GM19025 (cell line): ENCODE measurements around the gene PLP2.

Experiments
- ATAC-seq: cut with Tn5 transposase; IDR thresholded peaks from one replicate; pipeline ENCODE4 v1.9.1; 2021; ENCODE audit warnings: mild to moderate bottlenecking, low read depth, moderate library complexity; ENCODE audit not compliant: unreplicated experiment

The PLP2 gene

DNA sequence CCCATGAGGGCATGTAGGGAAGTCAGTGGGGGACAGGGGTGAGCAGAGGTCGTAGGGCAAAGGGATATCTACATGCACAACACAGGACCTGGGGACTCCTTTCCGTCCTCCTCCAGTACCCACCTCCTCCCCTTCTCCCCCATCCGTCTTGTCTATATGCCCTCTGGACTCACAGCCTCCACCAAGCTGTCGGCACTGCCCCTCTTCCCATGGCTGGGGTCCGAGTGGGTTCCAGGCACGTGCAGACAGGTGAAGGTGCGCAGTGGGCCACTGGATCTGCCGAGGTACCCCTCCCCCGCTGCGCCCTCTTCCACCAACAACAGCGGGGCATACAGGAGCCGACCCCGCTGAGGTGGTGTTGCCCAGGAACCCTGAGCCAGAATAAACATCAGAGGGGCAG, 33.7 kb downstream of the PLP2 start:
- ATAC-seq: no peak

DNA sequence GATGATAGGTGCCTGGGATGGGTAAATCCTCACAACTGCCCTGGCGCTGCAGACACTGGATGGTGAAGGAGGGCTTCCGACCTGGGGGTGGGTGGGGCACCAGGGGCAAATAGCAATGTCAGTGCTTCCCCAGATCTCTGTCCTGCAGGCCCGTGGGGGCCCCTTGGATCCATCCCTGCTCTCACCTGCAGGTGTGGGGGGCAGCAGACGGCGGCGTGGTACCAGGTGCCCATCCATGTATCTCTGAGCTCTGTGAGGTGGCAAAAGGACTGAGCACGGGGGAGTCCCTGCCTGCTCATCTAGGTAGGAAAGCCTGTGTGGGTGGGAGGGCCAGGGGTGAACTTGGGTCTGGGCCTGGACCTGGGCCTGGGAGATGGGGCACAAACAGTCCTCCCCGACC, 34.8 kb downstream of the PLP2 start:
- no peak for ATAC-seq

DNA sequence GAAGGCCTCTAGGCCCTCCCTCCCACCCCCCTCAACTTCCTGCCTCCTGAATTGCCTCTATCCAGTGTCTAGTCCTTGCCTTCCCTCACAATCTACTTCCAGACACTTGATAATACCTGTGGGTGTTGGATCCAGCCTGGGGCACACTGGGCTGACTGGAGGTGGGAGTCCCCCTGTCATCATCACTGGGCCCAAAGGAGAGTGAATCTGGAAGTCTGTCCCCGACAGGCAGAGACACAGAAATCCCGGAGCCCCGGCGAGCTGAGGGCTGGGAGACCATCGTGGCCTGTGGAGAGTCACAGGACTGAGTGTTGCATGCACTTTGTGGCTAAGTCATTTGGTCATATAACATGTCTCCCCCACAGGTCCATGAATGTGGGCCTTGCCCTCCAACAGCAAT, 36.7 kb downstream of the PLP2 start:
- ATAC-seq: no peak

DNA sequence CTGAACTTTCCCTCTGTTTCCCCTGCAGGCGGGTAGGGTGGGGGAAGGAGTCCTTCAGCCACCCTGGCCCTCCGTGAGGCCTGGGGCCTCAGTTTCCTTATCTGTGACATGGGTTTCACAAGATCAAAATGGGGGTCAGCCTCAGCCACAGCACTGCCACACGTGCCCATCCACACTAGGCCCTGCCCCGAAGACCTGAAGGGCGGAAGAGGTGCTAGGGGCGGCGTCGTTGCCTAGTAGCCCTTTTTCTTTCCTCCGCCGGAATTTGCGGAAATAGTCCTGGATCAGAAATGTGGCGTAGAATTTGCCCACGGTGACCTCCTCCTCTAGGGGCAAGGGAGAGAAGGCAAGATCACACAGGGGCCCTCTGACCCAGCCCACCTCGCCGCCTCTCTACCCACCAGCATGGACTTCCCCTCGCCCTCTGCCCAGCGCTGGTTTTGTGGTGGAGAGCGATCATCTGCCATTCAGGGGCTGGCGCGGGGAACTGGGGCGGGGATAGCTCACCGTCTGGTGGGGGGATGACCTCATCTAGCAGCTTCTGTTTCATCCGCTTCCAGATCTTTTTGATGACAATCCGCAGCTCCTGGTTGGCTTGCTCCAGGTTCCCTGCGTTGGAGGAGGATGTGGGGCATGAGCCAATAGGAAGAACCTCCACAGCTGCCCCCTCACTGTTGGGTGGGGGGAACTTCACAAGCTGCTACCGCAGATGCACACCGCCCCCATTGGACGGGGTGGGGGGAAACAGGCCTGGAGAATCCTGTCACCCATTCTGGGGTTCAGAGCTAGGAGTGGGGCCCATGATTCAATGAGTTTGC, 37.9 kb downstream of the PLP2 start:
- ATAC-seq: no peak

DNA sequence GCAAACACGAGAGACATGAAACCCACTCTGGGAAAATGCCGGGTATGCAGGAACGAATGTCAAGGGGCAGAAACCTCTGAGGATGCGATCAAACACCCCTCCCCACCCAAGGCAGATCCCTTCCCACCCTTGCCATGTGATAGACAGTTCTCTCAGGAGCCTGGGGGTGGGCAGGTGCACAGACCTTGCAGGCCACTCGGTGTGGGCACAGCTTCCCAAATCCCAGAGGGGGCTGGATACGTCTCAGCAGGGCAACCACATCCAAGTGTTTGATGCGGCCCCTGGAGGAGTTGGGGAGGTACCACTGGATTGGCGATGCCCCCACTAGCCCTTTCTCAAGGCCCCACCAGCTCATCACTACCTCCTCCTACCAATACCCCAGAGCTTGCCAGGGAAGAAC, 38.7 kb downstream of the PLP2 start:
- ATAC-seq: no peak

DNA sequence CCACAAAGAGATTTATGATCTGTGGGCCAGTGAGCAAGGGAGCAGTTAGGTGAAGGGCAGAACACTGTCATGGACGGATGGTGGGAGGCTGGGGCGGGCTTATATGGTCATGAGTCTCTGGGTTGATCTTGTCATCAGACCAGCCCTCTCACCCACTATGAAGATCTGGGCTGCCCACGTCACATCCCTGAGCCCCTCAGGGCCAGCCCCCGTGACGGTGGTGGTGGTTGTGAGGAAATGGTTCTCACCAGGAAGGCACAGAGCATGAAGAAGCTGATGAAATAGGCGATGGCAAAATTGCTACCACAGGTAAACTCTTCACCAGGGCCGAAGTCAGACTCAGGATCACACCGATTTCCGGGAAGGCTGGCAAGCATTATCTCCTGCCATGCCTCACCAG, 39.4 kb downstream of the PLP2 start:
- ATAC-seq: no peak

DNA sequence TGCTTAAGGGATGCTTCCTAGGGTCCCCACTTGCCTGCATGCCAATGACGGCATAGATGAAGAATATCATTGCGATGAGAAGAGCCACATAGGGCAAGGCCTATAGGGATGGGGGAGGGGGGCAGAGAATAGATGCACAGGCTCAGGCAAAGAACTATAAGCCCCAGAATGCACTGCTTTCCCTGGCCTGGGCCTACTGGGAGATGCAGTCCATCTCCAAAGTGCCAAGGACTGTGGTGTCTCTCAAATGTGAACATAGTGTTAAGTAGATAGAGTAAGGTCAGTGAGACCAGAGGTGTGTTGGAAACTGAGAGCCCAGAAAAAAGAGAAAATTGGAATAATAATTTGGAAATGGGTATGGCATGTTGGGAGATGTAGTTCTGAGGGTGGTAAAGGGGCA, 40.5 kb downstream of the PLP2 start:
- no peak for ATAC-seq

DNA sequence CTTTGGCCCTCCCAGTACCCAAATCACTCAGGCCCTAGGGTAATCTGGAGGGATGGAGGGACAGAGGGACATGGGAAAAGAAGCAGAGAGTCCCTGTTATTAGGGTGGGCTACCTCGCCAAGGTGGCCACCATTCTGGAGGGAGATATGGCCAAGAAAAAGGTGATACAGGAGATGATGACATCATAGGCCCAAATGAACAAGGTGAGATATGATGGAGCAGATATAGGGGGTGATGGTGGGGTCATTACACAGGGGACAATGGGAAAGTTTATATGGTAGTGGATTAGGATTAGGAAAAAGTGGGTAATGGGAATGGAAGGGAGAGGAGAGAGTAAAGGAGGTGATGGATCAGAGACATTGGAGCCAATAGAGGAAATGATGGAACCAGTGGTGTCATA, 41.2 kb downstream of the PLP2 start:
- no peak for ATAC-seq

DNA sequence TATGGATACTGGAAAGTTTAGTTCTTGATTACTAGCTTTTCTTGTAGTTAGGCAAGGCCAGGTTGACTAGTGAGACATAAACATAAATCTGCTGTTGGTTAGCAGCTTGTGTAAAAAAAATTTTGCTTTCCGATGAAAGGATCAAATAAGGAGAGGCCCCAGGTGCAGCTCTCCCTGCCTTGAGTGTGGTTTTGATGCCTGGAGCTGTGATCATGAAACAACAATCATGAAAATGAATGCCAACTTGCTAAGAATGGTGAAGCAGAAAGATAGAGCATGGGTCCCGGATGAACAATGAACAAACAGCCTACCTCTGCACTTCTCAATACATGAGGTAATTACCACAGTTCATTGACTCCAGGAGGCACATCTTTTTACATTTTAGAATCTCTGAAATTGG, 42.7 kb downstream of the PLP2 start:
- no peak for ATAC-seq

DNA sequence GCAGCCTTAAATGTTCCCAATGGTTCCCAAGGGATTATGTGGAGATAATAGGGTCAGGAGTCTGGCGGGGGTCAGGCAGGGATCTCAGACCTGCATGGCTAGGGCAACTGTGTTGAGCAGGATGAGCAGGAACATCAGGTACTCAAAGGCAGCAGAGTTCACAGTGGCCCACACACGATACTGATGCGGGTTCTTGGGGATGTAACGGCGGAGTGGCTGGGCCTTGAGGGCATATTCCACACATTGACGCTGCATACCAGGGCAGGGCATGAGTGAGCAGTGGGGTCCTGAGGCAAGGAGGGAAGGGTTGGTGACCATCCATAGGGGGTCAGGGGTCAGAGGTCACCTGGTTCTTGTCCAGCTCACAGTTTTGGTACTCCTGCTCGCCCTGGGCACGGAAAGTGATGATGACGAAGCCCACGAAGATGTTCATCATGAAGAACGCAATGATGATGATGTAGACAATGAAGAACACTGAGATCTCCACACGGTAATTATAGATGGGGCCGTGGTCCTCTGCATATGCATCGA, 43.4 kb downstream of the PLP2 start:
- no peak for ATAC-seq

DNA sequence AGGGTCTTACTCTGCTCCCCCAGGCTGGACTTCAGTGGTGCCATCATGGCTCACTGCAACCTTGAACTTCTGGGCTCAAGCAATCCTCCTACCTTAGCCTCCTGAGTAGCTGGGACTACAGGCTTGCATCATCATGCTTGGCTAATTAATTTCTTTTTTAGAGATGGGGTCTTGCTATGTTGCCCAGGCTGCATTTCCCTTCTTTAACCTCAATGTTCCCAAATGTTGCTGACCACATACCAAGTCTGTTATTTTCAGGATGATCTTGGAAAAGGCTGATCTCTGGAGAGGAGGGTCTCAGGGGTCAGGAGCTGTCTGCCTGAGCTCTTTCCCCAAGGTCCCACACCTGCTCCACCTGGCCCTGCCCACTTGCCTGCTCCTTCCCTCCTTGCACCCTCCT, 48.4 kb downstream of the PLP2 start:
- no peak for ATAC-seq

DNA sequence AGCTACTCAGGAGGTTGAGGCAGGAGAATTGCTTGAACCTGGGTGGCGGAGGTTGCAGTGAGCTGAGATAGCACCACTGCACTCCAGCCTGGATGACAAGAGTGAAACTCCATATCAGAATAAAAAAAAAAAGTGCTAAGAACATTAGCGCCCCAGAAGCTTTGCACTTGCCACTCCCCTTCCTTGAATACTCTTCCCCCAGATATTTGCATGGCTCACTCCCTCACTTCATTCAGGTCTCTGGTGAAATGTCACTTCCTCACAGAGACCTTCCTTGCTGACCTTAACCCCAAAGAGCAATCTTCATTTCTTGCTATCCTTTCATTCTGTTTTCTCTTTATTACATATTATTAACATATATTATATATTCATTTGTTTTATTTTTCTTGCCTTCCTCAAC, 50.2 kb downstream of the PLP2 start:
- ATAC-seq: no peak
